Fibroblast of lung (primary cell): Measurements from ENCODE around the gene TBL1XR1. TPM values are rescaled to one million over a fixed set of nuclear protein-coding genes. Genes with fewer than 3 reads are reported as not detected.
"Not testable (repeated sequence)": the region's sequence is repeated elsewhere in the genome, so short reads cannot be mapped to it uniquely, and the experiment has no call there.

Source experiments
- DNase-seq, 2 donors: peaks; one replicate each; pipeline versions ENCODE4 v3.0.0 to v3.0.0-alpha.2; 2010; ENCODE audit warnings: low read depth in 2 of 2
- H2AFZ ChIP-seq: 2 replicates; pipeline ENCODE4 v1.5.1; 2012; ENCODE audit warnings: low read length, control low read depth, inconsistent platforms
- H3K27ac ChIP-seq: 2 replicates; pipeline ENCODE4 v1.5.1; 2011; ENCODE audit warnings: low read length, control low read depth; ENCODE audit not compliant: insufficient read depth
- H3K27me3 ChIP-seq: 2 replicates; pipeline ENCODE4 v1.5.1; 2011; ENCODE audit warnings: mild to moderate bottlenecking, low read length; ENCODE audit not compliant: control insufficient read depth, insufficient read depth
- H3K36me3 ChIP-seq: 2 replicates; pipeline ENCODE4 v1.5.1; 2011; ENCODE audit warnings: low read length; ENCODE audit not compliant: control insufficient read depth, insufficient read depth
- H3K4me1 ChIP-seq: 2 replicates; pipeline ENCODE4 v1.5.1; 2011; ENCODE audit warnings: low read length; ENCODE audit not compliant: control insufficient read depth, insufficient read depth; ENCODE audit errors: extremely low read depth
- H3K4me2 ChIP-seq: 2 replicates; pipeline ENCODE4 v1.5.1; 2011; ENCODE audit warnings: low read length, control low read depth; ENCODE audit not compliant: insufficient read depth; ENCODE audit errors: extremely low read depth
- H3K4me3 ChIP-seq, 4 experiments: fragments of 200-600 bp in 1 of 4; sonication (generic) in 1 of 4; replicated peaks in 1 of 4; 2 replicates each; pipeline ENCODE4 v1.5.1; 2011 to 2016; ENCODE audit warnings: low read length in 4 of 4, low read depth in 3 of 4, mild to moderate bottlenecking in 3 of 4, control low read depth in 2 of 4, inconsistent platforms in 1 of 4, mixed read lengths in 1 of 4; ENCODE audit not compliant: insufficient read depth in 1 of 4; ENCODE audit errors: control extremely low read depth in 1 of 4
- H3K79me2 ChIP-seq: 2 replicates; pipeline ENCODE4 v1.5.1; 2012; ENCODE audit warnings: mild to moderate bottlenecking, low read length, inconsistent platforms; ENCODE audit not compliant: control insufficient read depth, insufficient read depth
- H3K9ac ChIP-seq: 2 replicates; pipeline ENCODE4 v1.5.1; 2011; ENCODE audit warnings: mild to moderate bottlenecking, low read length, control low read depth; ENCODE audit not compliant: insufficient read depth
- H3K9me3 ChIP-seq: 2 replicates; pipeline ENCODE4 v1.5.1; 2012; ENCODE audit warnings: low read depth, low read length; ENCODE audit not compliant: control insufficient read depth, insufficient read depth
- H4K20me1 ChIP-seq: 2 replicates; pipeline ENCODE4 v1.5.1; 2011; ENCODE audit warnings: low read length; ENCODE audit not compliant: control insufficient read depth, insufficient read depth; ENCODE audit errors: extremely low read depth
- CTCF ChIP-seq, 2 donors: IDR thresholded peaks in 1 of 2; conservative IDR thresholded peaks in 1 of 2; 1 replicate in 1 of 2; 2 replicates in 1 of 2; pipeline ENCODE4 v1.5.1; 2011 to 2012; ENCODE audit warnings: low read length in 2 of 2, control low read depth in 1 of 2, inconsistent platforms in 1 of 2, low read depth in 1 of 2, mild to moderate bottlenecking in 1 of 2
- EZH2 ChIP-seq: IDR thresholded peaks from 2 replicates; pipeline ENCODE4 v1.5.1; 2012; ENCODE audit warnings: low read length, control low read depth, mild to moderate bottlenecking; ENCODE audit errors: missing control alignments
- polyA plus RNA-seq, 2 donors: library from polyadenylated mRNA; depleted of rRNA in 1 of 2; stranded (reverse) in 1 of 2; unstranded in 1 of 2; fragments of >200 nt; gene quantifications; 2 replicates each; pipeline ENCODE4 v1.2.1, GENCODE V29; 2011 to 2012; ENCODE audit warnings: missing spikeins in 1 of 2
- total RNA-seq: library from RNA; depleted of rRNA; stranded (reverse); fragments of >200 nt; gene quantifications from 2 replicates; pipeline ENCODE4 v1.2.1, GENCODE V29; 2014

Gene TBL1XR1
- total and polyA plus RNA-seq, 2 donors (not counting 1 experiment from before 2014, with no cell fraction given): 115 to 369 TPM

DNA sequence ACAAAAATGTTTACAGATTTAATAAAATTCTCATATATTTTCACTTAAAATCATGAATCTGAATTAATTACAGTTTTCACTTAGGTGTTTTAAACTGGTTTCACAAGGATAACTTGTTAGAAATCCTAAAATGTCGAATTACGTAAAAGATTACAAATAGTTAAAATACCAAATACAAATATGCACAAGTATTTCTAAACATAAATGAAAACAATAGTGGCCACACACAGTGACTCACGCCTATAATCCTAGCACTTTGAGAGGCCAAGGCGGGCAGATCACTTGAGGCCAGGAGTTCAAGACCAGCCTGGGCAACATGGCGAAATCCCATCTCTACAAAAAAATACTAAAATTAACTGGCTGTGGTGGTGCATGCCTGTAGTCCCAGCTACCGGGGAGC is 10.9 kb upstream of the TBL1XR1 start:
- Histone ChIP-seq H3K9me3 (no peaks in the 10 kb centered on the region), H4K20me1 (no peaks in the 10 kb centered on the region), H3K79me2 (no peaks in the 10 kb centered on the region), H2AFZ (no peak overlapping the region), H3K27me3 (no peaks in the 10 kb centered on the region), H3K4me1 (no peaks in the 10 kb centered on the region), H3K4me2 (no peak overlapping the region), H3K27ac (no peak overlapping the region), H3K4me3 (no peak overlapping the region), H3K9ac (no peak overlapping the region), H3K36me3 (no peaks in the 10 kb centered on the region)
- TF ChIP-seq EZH2: no peak
- no peak for TF ChIP-seq CTCF (conservative IDR thresholded peaks at IDR 0.05 in 1 of 2, IDR thresholded peaks at IDR 0.05 in 1 of 2; ENCODE audit: low read depth in 1 of 2, low read length in 2 of 2)
- no peak for DNase-seq

- TF ChIP-seq EZH2 (no peak), CTCF (conservative IDR thresholded peaks at IDR 0.05 in 1 of 2, IDR thresholded peaks at IDR 0.05 in 1 of 2; ENCODE audit: low read depth in 1 of 2, low read length in 2 of 2) (no peak)
- Histone ChIP-seq H3K4me3 (no peak overlapping the region), H3K4me1 (no peaks in the 10 kb centered on the region), H3K27ac (no peak overlapping the region), H3K9ac (no peak overlapping the region), H3K4me2 (no peak overlapping the region), H3K36me3 (no peaks in the 10 kb centered on the region), H3K79me2 (no peaks in the 10 kb centered on the region), H3K9me3 (no peaks in the 10 kb centered on the region), H3K27me3 (no peaks in the 10 kb centered on the region), H4K20me1 (no peaks in the 10 kb centered on the region), H2AFZ (no peak overlapping the region)
- DNase-seq: no peak
Measured at GRCh38 chr3:177206936-177207335, 9.7 kb upstream of the TBL1XR1 start.

DNA sequence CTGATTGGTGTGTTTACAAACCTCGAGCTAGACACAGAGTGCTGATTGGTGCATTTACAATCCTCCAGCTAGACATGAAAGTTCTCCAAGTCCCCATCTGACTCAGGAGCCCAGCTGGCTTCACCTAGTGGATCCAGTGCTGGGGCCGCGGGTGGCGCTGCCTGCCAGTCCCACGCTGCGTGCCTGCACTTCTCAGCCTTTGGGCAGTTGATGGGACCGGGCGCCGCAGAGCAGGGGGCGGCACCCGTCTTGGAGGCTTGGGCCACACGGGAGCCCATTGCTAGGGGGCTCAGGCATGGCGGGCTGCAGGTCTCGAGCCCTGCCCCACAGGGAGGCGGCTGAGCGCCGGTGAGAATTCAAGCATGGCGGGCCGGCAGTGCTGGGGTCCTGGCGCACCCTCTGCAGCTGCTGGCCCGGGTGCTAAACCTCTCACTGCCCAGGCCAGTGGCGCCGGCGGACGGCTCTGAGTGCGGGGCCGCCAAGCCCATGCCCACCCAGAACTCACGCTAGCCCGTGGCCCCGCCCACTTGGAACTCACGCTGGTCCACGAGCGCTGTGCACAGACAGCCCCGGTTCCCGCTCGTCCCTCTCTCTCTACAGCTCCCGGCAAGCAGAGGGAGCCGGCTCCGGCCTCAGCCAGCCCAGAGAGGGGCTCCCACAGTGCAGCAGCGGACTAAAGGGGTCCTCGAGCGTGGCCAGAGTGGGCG is 6.6 kb upstream of the TBL1XR1 start:
- Histone ChIP-seq H3K9me3 (no peaks in the 10 kb centered on the region), H3K27me3 (no peaks in the 10 kb centered on the region), H3K9ac (no peak overlapping the region), H3K36me3 (no peaks in the 10 kb centered on the region), H3K4me1 (no peaks in the 10 kb centered on the region), H3K4me2 (no peak overlapping the region), H3K79me2 (no peaks in the 10 kb centered on the region), H3K4me3 (no peak overlapping the region), H3K27ac (no peak overlapping the region), H2AFZ (no peak overlapping the region), H4K20me1 (no peaks in the 10 kb centered on the region)
- DNase-seq: no peak
- TF ChIP-seq CTCF (conservative IDR thresholded peaks at IDR 0.05 in 1 of 2, IDR thresholded peaks at IDR 0.05 in 1 of 2; ENCODE audit: low read depth in 1 of 2, low read length in 2 of 2): no peak
- no peak for TF ChIP-seq EZH2

- DNase-seq, H3K4me1 ChIP-seq: not testable (repeated sequence)
Measured at GRCh38 chr3:177203016-177203415, 5.7 kb upstream of the TBL1XR1 start.

More at GRCh38 chr3:177203016-177203415, 5.7 kb upstream of the TBL1XR1 start:
- H4K20me1 ChIP-seq, H3K4me2 ChIP-seq, H3K4me3 ChIP-seq, H3K9me3 ChIP-seq, H3K36me3 ChIP-seq, H2AFZ ChIP-seq, H3K27me3 ChIP-seq, H3K79me2 ChIP-seq, H3K27ac ChIP-seq, H3K9ac ChIP-seq: not testable (repeated sequence)
